TTC549 (cell line): Measurements from ENCODE around the gene C1orf115.
"Not testable (repeated sequence)": the region's sequence is repeated elsewhere in the genome, so short reads cannot be mapped to it uniquely, and the experiment has no call there.

Experiments used
- FAIRE-seq: peaks from 2 replicates; lab custom pipeline; 2012; peaks lifted over from hg19 to GRCh38; lab: Jason Lieb, UNC

C1orf115 gene, protein sequence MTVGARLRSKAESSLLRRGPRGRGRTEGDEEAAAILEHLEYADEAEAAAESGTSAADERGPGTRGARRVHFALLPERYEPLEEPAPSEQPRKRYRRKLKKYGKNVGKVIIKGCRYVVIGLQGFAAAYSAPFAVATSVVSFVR

DNA sequence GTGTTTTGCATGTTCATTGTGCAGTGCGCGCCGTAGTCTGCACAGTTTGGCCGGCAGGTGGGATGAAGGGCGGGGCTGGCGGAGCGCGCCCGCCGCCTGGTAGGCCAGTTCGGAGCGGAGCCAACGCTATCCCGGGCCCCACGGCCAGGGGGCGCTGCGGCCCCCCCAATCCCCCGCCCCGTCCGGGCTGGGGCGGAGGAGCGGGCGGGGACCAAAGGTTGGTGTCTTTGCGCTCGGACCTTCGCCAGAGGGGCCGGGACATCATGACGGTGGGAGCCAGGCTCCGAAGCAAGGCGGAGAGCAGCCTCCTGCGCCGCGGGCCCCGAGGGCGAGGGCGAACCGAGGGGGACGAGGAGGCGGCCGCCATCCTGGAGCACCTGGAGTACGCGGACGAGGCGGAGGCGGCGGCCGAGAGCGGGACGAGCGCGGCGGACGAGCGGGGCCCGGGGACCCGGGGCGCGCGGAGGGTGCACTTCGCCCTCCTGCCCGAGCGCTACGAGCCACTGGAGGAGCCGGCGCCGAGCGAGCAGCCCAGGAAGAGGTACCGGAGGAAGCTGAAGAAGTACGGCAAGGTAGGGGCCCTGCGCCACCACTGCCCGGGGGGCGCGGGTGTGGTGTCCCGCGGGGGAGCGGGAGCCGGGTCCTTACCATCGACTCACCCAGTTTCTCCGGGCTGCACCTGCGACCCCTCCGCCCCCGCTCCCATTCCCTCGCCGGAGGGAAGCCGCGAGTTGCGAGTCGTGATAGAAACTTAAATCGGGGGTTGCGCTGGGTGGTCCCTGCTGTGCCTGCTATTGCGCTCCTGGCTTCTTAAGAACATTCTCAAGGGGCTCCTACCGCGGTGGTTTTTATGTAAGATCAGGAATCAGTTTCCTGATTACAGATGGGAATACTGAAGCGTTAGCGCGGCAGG, at the start of gene C1orf115:
C1orf115 (plus strand) TSS at position 224 of the 913 bp plus-strand sequence; CDS start at position 264, 40 bp downstream.
- FAIRE-seq: no peak

DNA sequence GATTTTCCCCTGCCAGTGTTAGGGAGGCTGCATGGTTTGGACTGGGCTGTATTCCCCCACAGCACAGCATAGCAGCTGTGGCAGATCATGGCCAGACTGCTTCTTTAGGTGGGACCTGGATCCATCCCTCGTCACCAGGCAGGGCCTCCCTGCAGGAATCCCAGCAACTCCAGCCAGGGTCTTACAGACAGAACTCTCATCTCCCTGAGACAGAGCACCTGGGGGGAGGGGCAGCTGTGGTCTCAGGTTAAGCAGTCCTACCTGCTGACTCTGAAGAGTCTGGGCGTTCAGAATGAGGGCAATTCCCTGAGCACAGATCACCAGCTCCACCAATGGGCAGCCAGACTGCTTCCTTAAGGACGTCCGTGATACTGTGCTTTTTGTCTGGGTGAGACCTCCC, 47.9 kb upstream of the C1orf115 start:
- no peak for FAIRE-seq

DNA sequence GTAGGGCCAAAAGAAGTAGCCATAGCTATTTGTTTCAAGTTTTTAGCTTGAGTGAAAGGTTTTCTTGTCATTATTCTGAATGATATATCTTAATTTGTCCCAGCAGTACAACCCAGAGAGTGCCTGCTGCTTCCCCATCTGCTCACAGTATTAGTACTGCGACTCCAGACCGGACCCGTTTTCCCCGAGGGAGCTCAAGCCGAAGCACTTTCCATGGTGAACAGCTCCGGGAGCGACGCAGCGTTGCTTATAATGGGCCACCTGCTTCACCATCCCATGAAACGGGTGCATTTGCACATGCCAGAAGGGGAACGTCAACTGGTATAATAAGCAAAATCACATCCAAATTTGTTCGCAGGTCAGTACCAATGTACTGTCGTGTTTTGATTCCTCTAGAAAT, 37.2 kb upstream of the C1orf115 start:
- FAIRE-seq: no peak

DNA sequence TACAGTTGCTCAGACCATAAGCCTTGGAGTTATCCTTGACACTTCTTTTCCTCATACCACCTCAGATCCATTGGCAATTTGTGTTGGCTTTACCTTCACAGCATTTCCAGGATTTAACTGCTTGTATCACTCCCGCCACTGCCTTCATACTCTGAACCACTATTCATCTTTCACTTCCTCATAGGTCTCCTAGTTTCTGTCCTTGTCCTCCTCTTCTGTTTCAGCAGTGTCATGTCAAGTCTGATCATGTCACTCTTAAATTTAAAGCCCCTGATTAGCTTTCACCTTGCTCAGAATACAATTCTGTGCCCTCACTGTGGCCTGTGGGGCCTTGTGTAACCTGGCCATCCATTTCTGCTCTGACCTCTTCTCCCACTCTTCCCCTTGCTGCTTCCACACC, 34.7 kb upstream of the C1orf115 start:
- FAIRE-seq: no peak

DNA sequence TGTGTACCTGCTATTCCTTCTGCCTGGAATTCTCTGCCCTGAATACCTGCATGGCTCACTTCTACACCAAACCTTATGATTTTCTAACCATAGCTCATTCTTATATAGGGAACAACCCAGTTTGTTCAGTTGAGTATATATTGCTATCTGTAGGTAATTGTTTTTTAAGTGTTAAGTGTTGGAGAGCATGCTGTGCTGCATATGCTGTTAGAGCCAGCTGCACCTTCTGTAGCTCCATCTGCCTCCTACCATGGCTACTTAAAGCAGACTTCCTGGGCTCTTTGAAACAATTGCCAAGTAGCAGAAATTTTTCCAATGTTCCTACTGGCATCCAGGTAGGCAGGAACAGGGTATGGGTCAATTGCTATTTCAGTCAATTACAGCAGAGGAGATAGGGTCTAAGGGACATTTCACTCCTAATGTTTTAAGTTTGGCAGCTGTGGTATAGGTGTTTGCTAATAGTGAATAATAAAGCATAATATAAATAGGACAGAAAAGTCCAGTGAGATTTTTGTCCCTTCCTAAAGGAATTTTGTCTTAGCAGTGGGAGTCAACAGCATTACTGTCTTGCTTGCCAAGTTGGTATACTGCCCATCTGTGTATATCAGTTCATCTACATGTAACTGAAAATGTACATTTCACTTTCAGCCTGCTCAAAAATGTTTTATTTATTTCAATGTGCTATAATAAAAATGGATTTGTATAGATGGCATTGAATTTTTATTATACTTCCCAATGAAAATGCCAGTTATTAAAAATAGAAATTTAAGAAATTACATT, 34.0 kb upstream of the C1orf115 start:
- FAIRE-seq: peak; percentile 79

DNA sequence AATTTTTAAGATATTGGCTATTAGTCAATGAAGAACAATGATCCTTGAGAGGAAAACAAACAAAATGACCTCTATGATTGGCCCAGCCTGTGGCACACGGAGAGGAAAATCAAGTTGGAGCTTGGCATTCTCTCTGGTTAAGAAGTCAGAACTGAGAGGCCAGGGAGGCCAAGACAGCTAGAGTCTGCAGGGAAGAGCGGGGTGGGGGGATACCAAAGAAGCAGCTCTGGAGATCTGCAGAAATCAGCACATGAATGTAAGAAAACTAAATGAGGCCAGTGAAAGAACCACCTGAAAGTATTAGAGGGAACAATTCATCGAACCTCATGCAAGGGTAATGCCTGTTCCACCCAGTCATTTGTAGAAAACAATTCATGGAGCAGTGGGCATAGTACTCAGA, 23.8 kb upstream of the C1orf115 start:
- FAIRE-seq: no peak

DNA sequence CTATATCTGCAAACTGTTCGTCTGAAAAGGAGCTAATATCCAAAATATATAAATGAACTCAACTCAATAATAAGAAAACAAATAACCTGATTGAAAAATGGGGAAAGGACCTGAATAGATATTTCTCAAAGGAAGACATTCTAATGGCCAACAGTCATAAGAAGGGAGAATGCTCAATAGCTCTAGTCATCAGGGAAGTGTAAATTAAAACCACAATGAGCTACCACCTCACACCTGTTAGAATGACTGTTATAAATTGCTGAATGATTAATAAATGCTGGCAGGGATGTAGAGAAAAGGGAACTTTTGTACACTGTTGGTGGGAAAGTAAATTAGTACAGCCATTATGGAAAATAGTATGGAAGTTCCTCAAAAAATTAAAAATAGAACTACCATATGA, 21.2 kb upstream of the C1orf115 start:
- no peak for FAIRE-seq

DNA sequence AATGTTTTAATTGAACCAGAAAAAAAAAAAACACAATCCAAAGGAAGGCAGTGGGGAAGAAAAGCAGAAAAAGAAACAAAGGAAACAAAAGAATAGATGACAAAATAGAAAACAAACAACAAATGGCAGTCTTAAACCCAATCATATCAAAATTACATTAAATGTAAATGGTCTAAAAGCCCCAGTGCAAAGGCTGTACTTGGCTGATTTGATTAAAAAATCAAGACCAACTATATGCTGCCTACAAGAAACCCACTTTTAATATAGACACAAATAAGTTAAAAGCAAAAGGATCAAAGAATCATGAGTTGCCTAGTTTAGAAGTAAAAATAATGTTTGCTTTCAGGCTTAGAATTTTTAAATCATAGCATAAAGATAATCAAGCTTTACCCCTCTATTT, 19.8 kb upstream of the C1orf115 start:
- no peak for FAIRE-seq

DNA sequence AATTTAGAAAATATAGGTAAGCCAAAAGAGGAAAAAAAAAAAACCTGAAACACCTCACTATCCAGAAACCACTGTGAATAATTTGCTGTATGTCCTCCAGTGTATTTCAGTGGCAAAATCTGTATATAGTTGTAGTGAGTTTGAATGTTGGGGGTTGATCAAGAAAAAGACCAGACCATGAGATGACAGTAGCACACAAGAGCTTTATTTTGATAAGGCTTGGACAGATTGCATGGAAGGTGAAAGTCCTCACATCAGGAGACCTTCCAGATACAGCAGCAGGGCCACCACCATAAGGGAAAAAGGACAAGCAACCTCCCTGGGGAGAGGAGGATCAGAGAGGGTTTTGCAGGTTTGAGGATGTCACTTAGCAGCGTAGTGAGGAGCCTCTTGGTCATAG, 16.2 kb upstream of the C1orf115 start:
- FAIRE-seq: no peak

DNA sequence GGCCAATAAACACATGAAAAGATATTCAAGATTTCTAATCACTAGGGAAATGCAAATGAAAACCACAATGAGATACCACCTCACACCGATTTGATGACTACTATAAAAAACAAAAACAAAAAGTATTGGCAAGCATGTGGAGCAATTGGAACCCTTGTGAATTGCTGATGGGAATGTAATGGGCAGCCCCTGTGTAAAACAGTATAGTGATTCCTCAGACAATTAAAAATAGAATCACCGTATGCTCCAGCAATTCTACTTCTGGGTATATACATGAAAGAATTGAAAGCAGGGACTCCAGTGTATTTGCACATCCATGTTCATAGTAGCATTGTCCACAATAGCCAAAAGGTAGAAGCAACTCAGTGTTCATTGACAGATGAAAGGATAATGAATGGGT, 12.9 kb upstream of the C1orf115 start:
- FAIRE-seq: no peak

DNA sequence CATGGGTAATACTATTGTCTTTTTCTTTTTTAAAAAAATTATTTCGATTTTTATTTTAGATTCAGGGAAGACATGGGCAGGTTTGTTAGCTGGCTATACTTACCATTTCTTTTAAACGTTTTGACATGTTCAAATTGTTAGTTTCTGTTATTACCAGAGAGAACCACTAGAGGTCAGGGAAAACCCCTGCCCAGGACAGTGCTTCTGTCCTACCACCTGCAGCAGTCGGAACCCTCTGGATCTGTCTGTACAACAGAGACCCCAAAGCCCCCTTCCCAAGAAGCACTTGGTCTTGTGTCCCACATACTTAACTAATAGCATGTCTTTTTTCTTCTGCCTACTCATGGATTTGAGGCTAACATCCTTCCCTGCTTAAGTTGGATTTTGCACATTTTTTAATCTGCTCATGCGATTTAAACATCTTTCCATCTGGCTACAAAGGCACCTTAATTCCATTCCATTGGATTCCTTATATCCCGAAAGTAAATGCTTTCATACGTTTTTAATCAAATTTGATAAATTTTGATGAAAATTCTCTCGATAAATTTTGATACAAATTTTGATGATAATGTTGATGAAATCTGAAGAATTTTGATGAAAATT, 10.0 kb upstream of the C1orf115 start:
- FAIRE-seq: peak; percentile 93

DNA sequence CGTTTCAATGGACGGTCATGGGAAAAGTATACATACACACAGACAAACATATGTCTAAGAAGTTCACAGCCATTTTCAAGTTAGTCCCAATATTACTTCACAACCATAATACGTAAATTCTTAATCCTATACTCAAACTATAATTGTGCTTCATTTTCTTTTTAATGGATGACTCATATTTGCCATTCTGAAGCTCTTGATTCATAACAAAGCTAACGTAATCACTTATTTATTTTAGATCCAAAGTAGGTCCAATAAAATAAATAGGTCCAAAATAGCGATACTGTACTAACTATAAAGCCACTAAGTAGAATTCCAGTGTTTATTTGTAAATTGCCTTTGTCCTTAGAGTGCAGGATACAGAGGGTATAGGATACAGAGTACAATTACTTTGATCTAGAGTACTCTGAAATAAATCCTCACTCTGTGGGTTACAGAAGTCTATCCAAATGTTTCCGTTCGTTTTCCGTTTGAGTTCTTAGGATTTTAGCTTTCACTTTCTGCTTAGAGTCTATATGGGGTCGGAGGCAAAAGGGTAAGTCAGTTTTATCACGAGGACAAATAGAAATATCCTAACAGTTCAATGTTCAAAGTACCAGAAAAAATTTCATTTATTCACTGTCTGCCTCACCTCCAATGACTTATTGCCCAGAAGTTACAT, 8.8 kb upstream of the C1orf115 start:
- FAIRE-seq: no peak

DNA sequence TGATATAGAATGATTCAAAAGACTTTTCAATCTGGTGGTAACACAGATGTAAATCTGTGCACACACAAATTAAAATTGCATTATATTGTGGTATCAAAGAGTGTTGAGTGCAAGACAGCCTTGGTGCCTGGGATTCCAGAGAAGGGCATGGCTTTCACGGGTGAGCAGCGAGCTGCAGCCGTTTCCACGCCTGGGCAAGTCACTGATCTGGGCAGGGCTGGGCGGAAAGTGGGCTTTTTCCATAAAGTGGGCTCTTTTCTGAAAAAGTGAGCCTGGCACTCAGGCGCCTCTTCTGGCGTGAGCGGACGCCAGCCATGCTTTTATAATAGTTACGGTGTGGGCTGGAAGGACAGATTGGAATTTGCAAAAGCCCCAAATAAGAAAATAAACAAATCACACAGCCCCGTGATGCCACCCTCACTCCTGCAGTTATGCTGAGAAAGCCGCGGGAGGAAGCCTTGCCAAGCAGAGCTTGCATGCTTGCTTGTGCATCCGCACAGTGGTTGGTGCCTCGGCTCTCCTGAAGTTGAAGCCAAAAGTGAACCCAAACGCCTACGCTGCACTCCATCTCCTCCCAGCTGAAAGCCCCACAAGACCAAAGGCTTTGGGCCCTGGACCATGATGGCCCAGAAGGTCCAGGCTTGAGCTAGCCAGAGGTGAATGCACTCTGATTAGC, 7.1 kb upstream of the C1orf115 start:
- no peak for FAIRE-seq

DNA sequence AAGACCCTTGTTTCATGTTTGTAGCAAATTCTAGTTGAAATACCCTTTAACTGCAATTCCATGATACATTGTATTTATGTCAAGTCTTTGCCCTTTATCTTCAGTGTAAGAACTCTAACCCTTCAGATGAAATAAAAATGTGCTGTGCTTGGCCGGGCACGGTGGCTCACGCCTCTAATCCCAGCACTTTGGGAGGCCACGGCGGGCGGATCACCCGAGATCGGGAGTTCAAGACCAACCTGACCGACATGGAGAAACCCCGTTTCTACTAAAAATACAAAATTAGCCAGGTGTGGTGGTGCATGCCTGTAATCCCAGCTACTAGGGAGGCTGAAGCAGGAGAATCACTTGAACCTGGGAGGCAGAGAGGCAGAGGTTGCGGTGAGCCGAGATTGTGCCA, 6.4 kb upstream of the C1orf115 start:
- FAIRE-seq: not testable (repeated sequence)

DNA sequence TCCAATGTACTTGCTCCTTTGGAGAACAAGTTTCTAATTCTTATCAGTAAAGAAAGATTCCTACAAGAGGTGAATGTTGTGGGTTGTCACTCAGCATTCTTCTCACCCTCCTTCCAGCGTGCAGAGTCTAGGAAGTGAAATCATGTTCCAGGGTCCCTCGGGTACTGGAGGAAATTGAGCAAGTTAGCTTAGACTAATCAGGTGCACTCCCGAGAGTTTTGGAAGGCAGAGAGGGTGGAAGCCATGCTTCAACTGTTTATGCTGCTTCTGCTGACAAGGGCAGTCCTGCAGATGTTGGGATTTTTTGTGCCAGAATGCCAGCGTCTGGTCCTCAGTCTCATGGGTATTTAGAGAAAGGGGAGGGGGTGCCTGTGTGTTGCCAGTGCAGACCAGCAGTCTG, 5.3 kb upstream of the C1orf115 start:
- no peak for FAIRE-seq

DNA sequence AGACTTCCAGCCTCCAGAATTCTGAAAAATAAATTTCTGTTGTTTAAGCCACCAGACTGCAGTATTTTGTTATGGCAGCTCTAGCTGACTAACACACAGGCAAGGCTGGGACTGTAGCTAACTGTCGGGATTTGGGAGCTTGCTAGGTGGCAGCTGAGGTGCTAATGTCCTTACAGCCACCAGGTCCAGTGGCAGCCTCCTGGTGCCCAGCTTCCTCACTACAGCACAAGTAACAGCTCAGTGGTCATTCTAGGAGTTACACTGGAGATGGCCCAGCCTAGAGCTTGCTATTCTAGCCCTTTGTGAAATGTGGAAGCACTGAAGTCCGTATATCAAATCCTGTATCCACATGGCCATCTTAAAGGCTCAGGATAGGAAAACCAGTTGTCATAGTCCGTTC, 4.3 kb upstream of the C1orf115 start:
- FAIRE-seq: no peak

DNA sequence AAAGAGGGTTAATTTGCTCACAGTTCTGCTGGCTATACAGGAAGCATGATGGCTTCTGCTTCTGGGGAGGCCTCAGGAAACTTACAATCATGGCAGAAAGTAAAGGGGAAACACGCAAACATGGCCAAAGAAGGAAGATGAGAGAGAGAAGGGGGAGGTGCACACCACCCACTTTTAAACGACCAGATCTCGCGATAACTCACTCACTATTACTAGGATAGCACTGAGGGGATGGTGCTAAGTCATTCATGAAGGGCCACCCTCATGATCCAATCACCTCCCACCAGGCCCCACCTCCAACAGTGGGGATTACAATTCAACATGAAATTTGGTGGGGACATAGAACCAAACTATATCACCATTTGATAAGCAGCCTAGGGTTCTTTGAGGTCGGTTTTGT, 2.4 kb upstream of the C1orf115 start:
- FAIRE-seq: no peak

DNA sequence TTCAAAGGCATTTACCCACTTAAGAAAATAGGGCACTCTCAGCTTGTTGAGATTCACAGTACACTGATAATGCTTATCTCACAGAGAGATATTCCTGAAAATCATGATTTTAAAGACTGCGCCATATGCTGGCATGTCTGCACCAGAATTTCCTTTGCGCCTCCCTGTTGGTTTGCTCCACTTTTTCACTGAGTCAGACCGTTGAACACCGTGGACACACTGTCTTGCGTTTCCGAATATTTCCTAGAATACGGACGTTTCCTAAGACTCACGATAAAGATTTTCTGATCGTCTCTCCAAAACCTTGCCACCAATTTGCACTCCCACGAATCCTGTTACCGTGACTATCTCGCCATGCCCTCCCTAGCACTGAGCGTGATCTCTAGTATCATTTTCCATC, 497 bp upstream of the C1orf115 start:
- no peak for FAIRE-seq

DNA sequence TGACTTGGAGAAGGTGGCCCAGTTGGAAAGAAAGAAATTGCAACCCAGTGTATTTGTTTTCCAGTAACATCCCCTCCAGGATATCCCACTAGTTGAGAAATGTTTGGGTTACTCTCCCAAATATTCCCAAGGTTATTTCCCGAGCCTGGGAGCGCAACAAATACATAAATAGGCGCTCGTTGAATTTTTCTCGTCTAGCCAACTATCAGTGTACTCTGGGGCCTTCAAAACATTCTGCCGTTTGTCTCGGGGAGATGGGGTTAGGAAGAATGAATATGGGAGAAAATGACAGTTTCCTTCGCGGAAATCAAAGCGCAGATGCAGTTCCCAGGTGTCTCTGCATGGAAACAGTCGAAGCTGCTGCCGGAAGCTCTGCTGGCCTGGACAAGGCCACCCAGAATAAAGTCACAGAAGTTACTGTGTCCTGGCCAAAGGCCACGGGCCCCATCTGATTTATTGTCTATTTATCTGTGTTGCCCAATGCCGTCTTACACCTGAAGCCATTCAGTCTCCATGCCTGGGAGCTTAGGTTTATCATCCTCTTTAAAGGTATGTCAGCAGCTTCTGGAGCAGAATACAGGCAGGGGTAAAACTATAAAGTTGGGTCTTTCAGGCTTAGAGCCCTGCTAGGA, 1.0 kb downstream of the C1orf115 start:
- no peak for FAIRE-seq

DNA sequence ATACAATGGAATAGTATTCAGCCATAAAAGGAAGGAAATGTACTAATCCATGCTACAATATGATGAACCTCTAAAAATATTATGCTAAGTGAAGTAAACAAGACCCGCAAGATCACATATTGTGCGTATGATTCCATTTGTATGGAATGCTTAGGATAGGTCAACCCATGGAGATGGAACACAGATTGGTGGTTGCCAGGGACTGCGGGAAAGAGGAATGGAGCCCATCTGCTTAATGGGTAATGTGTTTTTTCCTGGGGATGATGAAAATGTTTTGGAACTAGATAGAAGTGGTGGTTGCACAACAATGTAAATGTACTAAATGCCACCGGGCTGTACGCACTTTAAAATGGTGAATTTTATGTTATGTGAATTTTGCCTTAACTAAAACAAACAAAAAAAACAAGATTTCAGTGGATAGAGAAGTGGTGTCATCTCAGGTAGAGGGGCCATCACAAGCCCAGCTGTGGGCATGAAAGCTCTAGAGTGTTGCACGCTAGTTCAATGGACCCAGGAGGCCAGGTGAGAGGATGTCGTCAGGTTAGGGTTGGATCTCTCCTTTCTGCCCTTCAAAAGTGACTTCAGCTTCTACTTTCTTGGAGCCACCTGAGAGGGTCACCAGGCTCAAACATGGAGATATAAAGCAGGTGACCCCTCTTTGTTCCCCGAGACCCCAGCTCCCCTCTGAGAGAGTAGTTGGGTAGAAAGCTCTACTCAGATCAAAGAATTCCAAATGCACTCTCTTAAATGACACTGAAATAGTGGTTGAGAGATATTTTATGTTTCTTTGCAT, 2.5 kb downstream of the C1orf115 start:
- no peak for FAIRE-seq
